Daoy (cell line): ENCODE results near the gene HTR1D. TPM values are rescaled to one million over a fixed set of nuclear protein-coding genes. Genes with fewer than 3 reads are reported as not detected.
A peak's percentile ranks its signal among the peaks of the same experiment; 100 is the strongest.

ENCODE experiments used
- DNase-seq: peaks from one replicate; pipeline ENCODE4 v3.0.0-alpha.2; 2015; ENCODE audit warnings: low read depth
- total RNA-seq: library from RNA; depleted of rRNA; stranded (reverse); fragments of >200 nt; shearing (Covaris generic); gene quantifications from 2 replicates; pipeline ENCODE4 v1.2.3, GENCODE V29; 2014

The HTR1D gene
- total RNA-seq, 1 experiment from 2014 or later: 5.0 TPM

DNA sequence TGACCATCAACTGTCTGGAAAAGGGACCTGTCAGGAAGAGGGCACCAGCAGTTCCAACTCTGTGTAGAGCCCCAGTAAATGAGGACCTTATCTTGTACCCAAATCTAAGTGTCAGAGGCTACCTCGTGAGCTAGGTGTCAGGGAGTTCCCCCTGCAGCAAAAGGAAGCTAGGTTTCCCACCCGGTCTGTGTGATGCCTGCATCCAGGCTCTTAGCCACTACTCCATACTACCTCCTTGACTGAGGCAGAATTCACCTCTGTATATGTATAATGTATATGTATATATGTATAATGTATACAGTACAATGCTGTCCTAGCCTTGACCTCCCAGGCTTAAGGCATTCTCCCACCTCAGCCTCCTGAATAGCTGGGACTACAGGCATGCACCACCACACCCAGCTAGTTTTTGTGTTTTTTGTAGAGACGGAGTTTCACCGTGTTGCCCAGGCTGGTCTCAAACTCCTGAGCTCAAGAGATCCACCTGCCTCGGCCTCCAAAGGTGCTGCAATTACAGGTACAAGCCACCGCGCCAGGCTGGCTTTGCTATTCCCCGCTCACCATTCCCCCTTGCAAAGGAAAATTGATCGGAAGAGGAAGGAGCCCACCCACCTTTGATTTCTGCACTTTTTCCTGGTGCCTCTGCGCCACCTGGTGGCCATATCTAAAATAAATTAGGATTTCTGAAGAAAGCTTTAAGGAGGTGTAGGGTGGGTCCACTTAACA, 32.9 kb downstream of the HTR1D start:
- peak; percentile 53 for DNase-seq

DNA sequence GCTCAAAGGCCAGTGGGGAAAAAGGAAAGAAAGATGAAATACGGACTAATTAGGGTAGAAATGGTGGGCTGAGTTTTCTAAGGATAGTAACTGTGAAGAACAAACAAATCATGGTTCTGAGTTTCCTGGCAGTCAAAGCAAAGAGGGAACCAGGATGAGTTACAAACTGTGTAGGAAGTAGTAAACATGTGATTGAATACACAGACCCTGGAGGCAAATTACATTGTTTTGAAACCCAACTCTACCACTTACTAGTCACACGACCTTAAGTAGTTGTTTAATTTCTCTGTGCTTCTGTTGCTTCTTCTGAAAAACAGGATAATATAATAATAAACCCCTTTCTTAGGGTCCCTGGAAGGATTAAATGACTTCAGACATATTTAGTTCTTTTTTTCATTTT, 37.4 kb downstream of the HTR1D start:
- no peak for DNase-seq

DNA sequence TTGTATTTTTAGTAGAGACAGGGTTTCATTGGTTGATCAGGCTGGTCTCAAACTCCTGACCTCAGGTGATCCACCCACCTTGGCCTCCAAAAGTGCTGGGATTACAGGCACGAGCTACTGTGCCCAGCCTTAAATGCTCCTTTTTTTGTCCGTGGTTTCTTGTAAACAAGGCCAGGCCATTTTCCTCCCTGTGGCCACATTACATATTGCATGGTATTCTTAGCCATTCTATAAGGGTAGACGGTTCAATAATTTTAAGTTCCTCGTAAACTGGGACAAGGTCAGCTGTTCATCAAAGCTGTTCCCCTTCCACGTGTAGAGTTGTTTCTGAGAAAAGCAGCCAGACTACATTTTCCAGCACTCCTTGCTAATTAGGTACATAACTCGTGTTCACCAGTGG, 38.4 kb downstream of the HTR1D start:
- DNase-seq: no peak

DNA sequence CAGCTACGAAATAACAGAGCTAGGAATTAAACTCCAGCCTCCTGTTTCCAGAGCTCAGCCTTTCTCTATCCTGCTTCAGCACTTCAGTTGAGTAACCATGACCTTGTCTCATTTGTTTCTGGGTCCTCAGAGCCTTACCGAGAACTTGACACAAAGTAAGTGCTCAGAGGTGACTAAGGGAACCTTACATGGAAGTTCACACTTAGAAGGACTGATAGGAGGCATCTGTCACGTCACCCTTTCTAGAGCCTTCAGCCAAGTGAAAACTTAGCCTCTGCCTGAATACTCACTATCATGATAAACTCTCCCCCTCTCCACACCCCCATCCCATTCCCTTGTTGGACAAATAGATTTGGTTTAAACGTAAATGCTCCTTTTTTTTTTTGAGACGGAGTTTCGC, 38.9 kb downstream of the HTR1D start:
- DNase-seq: no peak

DNA sequence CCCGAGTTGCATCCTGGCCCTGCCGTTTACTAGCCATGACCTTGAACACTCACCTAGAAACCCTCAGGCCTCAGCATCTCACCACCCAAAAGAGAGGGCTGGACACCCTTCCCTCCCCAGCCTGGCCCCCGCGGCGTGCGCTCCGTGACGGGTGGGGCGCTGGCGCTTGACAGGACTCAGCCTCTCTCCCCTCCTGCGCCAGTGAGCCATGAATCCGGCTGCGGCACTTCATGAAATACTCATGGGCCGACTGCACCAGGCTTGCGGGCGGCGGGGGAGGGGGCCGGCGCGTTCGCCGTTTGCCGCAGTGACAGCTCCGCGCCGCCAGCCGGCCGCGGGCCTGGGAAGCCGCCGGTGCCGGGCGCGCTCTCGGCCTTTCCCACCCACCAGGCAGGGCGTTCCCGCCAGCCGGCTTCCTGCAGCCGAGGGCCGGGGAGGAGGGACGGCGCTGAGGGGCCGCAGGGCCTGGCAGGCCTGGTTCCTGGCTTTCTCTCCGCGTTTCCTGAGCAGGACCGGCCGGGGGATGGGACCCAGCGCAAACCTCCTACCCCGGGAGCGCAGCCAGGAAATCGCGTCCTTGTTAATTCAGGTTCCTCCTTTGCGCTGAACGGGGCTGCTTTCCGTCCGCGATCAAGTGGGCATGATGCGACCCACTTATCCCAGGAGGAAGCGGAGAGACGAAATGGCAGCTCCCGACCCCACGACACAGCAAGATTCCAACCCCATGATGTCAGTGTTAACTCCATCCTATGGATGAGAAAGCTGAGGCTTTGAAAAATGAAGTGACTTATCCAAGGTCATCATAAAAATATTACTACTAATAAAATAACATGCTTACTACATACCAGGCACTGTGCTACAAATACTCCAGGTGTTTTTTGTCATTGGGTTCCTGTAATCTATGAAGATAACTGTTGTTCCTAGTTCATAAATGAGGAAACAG, 39.6 kb downstream of the HTR1D start:
- DNase-seq: peak; percentile 88

DNA sequence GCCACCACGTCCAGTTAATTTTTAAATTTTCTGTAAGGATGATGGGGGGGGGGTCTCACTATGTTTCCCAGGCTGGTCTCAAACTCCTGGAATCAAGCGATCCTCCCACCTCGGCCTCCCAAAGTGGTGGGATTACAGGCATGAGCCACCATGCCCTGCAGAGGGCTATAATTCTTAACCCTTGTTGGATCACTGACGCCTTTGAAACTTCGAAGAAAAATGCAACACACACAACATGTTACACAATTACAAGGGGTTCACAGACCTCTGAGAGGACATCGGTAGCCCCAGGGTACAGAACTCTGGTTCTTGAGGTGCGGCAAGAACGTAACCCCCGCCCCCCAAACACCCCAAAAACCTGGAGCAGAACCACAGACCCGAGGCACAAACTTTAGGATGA, 40.3 kb downstream of the HTR1D start:
- DNase-seq: no peak

DNA sequence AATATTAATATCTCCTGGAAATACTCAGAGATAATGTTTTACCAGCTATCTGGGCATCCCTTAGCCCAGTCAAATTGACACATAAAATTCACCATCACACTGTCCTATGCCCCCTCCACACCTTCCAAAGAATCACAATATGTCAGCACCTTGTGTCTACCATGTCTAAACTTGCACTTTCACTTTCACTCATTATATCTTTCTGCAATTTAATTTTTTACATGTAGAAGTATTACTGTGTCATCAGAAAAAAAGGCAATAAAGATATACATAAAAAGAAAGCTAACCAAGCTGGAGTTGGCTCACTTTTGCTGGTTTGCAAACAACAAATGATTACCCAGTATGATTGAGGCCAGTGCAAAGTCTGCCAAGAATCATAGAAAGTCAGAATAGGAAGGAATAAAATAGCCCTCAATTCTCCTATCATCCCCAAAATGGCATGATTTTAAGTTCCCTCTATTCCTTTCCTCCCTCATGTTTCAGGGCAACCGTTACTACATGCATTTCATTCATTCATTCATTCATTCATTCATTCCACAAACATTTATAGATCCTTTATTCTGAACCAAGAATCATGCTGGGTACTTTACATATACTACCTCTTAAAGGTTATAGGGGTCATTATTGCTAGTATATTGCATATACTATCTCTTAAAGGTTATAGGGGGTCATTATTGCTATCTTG, 42.7 kb downstream of the HTR1D start:
- DNase-seq: no peak

DNA sequence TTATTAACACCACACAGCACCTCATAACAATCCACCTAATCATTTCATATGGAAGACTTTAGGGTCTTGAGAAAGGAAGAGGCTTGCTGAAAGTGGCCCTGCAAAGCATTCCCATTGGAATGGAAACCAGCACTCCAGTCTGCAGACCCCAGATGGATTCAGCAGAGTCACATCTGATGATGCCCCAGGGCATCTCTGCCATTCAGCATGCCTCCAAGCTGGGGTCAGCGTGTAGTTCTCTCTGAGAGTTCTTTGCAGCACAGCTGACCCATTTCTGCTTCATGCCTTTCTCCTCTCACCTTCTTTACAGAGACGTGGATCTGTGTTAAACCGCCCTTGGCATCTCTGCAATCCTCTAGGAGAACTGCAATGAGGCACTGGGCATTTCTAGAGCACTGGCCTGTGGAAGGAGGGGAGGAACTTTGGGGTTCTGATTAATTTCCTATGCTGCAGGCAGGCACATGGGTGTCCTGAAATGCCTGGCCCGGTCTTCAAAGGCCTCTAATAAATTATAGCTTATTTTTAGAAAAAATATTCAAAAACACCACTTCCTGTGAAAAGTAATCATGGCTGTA, 46.0 kb downstream of the HTR1D start:
- DNase-seq: no peak

DNA sequence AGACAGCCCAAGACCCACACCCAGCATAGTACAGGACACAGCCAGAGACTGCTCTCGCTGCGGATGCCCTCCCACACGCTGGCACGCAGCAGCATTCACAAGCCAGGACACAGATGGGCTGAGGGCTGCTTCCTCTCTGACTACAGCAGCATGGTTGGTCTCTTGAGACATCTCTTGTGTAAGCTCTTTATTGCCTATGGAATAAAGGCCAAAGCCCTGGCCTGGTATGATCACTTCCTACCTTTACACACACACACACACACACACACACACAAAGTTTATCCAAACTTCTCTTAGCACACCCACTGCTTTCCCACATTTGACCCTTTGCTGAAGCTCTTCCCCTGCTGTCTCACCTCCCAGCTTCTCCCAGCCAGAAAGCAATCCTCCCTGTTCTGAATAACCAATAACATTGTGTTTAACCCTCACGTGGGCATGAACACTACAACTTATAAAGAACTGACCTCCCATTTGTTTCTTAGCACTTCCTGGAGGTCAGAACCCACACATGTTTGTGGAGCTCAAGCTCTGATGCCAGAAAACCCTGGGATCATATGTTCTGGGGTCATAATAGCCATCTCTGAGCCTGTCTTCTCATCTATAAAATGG, 47.5 kb downstream of the HTR1D start:
- peak; percentile 82 for DNase-seq

DNA sequence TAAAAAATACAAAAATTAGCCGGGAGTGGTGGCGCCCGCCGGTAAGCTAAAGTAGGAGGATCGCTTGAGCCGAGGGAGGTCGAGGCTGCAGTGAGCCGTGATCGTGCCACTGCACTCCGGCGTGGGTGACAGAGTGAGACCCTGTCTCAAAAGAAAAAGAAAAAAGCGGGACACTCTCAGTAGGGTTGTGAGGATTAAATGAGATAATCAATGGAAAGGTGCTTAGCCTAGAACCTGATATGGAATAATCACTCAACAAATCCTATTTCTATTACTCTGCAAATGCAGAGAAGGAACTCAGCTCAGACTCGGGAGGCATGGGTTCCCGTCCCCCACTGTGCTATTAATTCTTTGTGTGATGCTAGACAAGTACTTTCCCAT, 48.1 kb downstream of the HTR1D start:
- DNase-seq: no peak

DNA sequence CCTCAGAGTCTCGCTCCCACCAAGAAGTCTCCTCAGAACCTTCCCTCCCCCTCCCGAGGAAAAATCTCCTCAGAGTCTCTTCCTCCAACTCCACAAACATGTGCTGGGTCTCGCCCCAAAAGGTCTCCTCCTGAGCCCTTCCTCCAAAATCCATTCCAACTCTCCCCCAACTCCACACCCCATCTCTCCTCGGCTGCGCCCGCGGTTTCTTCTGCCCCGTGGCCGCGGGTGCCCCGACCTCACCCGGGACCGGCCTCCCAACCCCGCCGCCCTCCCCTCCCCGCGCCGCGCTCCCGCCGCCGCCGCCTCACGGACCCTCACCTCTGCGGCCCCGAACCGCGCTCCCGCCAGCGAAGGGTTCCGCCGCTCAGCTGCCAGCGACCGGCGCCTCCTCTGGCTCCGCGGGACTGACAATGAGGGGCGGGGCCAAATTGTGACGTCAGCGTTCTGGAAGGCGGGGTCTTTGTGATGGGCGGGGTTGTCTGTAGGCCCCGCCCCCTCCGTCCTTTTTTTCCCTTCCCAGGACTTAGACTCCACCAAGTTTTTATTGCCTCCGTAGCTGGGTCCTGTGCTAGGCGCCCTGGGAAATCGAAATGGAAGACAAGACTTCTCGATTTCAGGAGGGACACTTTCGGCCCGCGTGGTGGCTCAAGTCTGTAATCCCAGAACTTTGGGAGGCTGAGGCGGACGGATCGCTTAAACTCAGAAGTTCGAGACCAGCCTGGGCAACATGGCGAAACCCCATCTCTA, 48.7 kb downstream of the HTR1D start, which contains the start of gene LUZP1:
Gene LUZP1, minus strand, starts transcription at position 412 of the 750 bp plus-strand sequence.
- peak; percentile 86 for DNase-seq

DNA sequence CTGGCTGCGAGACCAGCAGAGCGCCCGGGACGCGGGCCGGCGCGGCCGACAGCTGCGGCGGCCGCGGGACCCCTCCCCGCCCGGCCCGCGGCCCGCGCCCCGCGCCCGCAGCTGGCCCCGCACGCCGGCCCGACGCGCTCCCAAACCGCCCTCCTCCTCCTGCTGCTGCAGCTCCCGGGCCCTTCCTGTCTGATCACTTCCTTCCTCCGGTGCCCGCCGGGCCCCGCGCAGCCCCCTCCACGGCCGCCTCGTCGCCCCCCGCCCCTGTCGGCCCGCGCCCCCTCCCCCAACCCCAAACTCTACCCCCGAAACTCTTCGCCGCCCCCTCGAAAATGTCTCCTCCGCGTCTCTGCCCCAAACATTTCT, 49.2 kb downstream of the HTR1D start:
- peak; percentile 60 for DNase-seq

DNA sequence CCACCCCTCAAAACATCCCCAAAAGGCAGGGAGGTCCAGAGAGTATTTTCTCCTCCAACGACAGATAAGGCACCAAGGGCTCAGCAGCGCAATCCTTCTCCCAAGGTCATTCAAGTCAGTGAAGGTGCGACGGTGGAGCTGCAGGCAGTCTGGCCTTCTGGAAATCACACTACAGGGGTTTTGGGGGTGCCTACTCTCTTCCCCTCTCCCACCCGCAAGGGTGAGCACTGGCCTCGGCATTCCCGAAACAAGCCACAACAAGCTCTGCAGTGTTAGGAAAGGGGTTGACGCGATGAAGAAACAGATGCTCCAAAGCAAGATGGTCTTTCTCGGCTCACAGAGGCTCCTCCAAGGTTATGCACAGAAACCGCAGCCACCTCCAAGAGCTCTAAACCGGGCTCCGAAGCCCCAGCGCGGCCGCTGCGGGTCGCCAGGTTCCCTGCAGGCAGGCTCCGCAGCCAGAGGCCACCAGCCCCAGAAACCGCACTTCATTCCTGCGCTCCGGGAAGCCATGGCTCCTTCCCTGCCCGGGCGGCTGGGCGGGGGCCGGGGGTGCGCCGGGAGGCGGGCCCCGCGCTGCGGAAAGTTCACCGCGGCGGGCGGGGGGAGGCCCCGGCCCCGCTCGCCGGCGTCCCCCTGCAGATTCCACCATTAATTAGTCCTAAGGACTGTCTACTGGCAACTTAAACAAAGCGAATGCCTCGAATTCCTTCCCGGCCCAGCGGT, 49.8 kb downstream of the HTR1D start:
- peak; percentile 61 for DNase-seq

DNA sequence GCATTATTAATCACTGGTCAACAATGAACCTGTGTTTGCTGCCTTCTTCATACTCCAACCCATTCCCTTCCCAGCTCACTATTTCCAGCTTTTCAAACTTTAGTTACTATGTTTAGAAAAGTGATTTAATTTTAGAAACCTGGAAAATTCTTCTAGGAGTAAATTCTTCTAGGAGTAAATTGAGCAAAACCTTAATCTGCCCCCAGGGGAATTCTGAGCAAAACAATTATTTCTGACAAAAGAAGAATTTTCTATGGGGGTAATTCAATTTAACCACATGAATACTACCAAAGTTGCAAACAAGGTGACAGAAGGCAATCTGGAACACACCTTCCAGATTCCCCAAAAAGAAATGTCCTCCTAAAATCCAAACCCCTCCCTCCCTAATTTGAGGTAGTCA, 50.4 kb downstream of the HTR1D start:
- DNase-seq: no peak

DNA sequence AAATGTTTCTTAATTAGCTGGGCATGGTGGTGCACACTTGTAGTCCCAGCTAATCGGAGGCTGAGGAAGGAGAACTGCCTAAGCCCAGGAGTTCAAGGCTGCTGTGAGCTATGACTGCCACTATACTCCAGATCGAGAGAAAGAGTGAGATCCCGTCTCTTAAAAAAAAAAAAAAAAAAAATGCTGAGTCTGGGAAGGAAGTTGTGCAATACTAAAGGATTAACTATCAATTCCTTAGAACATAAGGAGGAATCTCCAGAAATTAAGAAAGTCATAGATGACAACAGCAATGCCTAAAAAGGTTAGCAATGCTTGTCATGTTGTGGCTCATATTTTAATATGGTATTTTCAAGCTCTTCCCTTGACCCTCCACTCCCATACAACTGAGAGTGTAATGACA, 53.9 kb downstream of the HTR1D start:
- no peak for DNase-seq

DNA sequence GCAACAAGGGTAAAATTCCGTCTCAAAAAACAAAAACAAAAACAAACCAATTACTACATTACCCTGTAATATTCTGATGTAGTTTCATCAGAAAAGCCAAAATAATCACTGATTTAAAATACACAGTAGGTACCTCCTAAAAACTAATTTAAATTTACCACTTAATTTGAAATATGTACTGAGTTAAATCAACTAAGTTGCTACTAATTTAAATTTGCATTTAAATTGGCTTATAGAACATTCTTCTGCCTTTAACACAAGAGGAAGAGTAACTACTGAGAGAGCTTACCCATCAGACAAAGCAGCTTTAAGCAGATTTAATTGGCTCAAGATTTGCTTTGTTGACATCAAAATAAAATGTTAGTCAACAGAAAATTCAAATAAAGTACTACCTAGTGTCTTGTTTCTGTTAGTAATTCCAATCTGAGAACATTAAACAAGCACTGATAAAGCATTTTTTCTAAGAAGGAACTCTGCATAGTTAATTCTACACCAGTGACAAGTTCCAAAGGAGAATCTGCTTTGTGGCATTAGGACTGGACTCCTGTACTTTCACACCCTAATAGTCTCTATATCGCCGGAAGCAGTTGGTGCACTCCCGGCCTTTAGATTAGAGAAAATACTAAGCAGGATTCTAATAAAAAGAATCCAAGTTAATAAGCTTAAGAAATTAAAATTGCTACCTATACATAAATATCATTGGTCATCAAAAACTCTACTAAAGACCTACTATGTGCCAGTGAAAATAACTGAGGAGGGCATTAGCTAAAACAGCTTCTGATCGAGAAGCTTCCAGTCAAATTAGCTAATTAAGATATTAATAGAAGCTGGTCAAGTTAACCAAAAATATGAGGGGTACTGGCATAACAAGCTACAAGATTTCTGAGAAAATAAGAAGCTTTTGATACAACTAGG, 57.1 kb downstream of the HTR1D start:
- no peak for DNase-seq

DNA sequence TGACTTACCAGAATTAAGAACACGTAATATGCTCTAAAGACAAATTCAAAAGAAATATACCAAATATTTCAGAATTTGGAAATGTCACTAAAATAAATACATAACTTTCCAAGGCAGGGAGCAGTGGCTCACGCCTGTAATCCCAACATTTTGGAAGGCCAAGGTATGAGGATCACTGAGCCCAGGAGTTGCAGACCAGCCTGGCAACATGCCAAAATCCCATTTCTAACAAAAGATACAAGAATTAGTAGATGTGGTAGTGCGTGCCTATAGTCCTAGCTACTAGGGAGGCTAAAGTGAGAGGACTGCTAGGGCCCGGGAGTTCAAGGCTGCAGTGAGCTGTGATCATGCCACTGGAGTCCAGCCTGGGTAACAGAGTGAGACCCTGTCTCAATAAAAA, 60.4 kb downstream of the HTR1D start:
- DNase-seq: no peak

DNA sequence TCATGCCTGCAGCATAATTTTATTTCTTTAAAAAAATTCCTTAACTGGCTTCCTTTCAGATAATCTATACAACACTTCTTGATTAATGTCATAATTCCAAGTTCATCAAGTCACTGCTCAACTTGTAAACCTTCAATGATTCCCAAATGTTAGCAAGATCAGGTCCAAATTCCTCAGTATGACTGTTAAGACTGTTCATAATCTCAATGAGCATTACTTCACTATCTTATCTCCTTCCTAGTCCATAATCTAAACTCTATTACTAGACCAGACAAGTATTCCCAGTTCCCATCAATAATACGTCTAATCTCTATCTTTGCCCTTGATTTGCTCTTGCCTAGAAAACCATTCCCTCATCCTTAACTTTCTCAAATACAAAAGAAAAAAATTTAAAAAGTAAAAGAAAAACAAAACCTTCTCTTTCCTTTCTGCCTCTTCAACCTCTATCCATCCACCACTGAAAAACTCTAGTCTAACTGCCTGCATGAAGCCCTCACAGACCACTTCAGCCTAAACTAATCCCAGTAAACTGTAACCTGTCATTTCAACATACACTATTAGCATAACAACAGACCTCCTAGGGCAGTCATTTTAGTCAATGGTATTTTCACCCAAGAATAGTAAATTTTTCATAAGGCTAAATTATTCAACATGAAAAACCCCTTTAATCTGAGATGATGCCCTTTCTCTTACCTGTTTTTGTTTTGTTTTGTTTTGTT, 64.2 kb downstream of the HTR1D start:
- no peak for DNase-seq

DNA sequence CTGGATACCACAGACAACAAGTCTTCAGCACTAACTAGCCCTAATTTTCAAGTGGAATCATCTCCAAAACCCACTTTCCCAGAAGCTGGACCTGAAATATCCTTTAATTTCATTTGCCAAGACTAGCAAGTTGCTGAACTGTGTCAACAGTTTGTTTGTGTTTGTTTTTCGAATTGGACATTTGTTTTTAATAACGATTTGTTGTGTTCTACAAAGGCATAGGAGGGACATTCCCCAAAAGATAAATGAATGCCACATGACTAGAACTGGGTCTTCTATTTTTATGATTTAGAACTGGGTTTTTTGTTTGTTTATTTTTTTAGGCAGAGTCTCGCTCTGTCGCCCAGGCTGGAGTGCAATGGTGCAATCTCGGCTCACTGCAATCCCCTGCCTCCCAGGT, 66.6 kb downstream of the HTR1D start:
- no peak for DNase-seq
